ENCODE results near the gene PCSK2.

DNA sequence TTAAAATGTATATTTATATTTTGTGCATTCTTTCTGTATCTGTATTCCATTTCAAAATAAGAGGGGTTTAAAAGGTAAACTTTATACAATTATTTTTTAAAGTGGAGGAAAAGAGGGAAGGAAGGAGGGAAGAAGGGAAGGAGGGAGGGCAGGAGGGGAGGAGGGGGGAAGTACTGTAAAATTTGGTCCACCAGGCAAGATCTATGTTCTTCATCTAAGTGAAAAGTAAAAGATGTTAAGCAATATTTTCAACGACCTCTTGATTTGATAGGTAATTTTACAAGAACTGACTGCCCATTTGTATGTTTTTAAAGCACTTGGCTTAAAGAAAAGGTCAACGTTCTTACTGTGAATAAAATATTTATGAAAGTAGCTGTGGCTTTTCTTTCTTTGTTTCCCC, 29.8 kb upstream of the PCSK2 start:
- TF ChIP-seq POLR2A (IDR thresholded peaks at IDR 0.05; ENCODE audit: low read depth, low read length) (no peak), SPI1 (IDR thresholded peaks at IDR 0.05; ENCODE audit: low read depth, low read length) (no peak), POLR2AphosphoS5 (IDR thresholded peaks at IDR 0.05; ENCODE audit: low read depth, low read length) (no peak), TAF1 (IDR thresholded peaks at IDR 0.05; ENCODE audit: low read depth, low read length) (no peak), POU2F2 (IDR thresholded peaks at IDR 0.05; ENCODE audit: low read depth, low read length) (no peak), PAX5 (IDR thresholded peaks at IDR 0.05; ENCODE audit: insufficient read depth, low read length, severe bottlenecking) (no peak)

Measured in GM12891 (cell line).